Sigmoid colon (tissue), 7 donors: ENCODE data around the gene SNX21. TPM values are rescaled to one million over a fixed set of nuclear protein-coding genes. Genes with fewer than 3 reads are reported as not detected.

ENCODE experiments used
- DNase-seq: peaks from one replicate; pipeline ENCODE4 v3.0.0-alpha.2; 2019
- H3K27ac ChIP-seq, 4 donors: fragments of 200-600 bp; sonication (generic); one replicate each; pipeline ENCODE4 v1.5.1; 2016 to 2019; ENCODE audit warnings: mild to moderate bottlenecking in 1 of 4
- H3K27me3 ChIP-seq, 3 donors: fragments of 200-600 bp; sonication (generic); one replicate each; pipeline ENCODE4 v1.5.1; 2019; ENCODE audit warnings: mild to moderate bottlenecking in 1 of 3
- H3K36me3 ChIP-seq, 4 donors: fragments of 200-600 bp; sonication (generic); one replicate each; pipeline ENCODE4 v1.5.1; 2016 to 2019
- H3K4me1 ChIP-seq, 4 donors: fragments of 200-600 bp; sonication (generic); one replicate each; pipeline ENCODE4 v1.5.1; 2017 to 2019
- H3K4me3 ChIP-seq, 4 donors: fragments of 200-600 bp; sonication (generic); one replicate each; pipeline ENCODE4 v1.5.1; 2017 to 2019; ENCODE audit warnings: mild to moderate bottlenecking in 2 of 4, moderate library complexity in 1 of 4
- H3K9me3 ChIP-seq, 4 donors: fragments of 200-600 bp in 3 of 4; sonication (generic) in 3 of 4; one replicate each; pipeline versions ENCODE4 v1.5.1 to v1.6.1; 2013 to 2019
- CTCF ChIP-seq, 4 experiments: fragments of 450-650 bp in 3 of 4; fragments of 200-600 bp in 1 of 4; IDR thresholded peaks; one replicate each; pipeline ENCODE4 v1.5.1; 2016 to 2019; ENCODE audit warnings: antibody characterized with exemption in 4 of 4, mild to moderate bottlenecking in 3 of 4, moderate library complexity in 2 of 4
- EP300 ChIP-seq, 4 donors: sonication (generic); formaldehyde crosslinking; IDR thresholded peaks; one replicate each; pipeline ENCODE4 v1.6.1; 2017; ENCODE audit warnings: antibody characterized with exemption in 4 of 4
- POLR2A ChIP-seq, 2 donors: fragments of 450-650 bp; IDR thresholded peaks; one replicate each; pipeline ENCODE4 v1.6.1; 2016; ENCODE audit warnings: antibody characterized with exemption in 2 of 2, mild to moderate bottlenecking in 2 of 2, moderate library complexity in 2 of 2
- POLR2AphosphoS5 ChIP-seq, 4 donors: sonication (generic); formaldehyde crosslinking; IDR thresholded peaks; one replicate each; pipeline ENCODE4 v1.6.1; 2017; ENCODE audit warnings: antibody characterized with exemption in 4 of 4
- WGBS, 2 donors: extraction: QIAGEN DNeasy Blood & Tissue Kit; methylation state at CpG; one replicate each; pipeline ENCODE4 v1.1.7; 2013; 5-methylcytosine and 5-hydroxymethylcytosine counted together
- intact Hi-C: fragments of 100-400 bp; cut with DNase I; formaldehyde crosslinking; loops from one replicate; pipeline ENCODE4 v1.15.1; 2023
- polyA plus RNA-seq, 3 donors: library from polyadenylated mRNA; stranded (reverse); fragments of 200-250 nt; gene quantifications; one replicate each; pipeline ENCODE4 v1.2.3, GENCODE V29; 2013
- total RNA-seq, 4 donors: library from RNA; depleted of rRNA; stranded (reverse); fragments of >200 nt; gene quantifications; one replicate each; pipeline ENCODE4 v1.1.0, GENCODE V29; 2016
- donor health status: healthy with polysubstance abuse.
- donor health status: Bipolar disorder and iron deficiency.
- donor health status: healthy.

Gene SNX21
- total and polyA plus RNA-seq, 7 donors, result 10.4 to 82.5 (median 46.7) TPM

- WGBS, 2 donors, result 92 to 93% methylated on average over 10 of the region's 10 CpGs
- Histone ChIP-seq H3K36me3 (peaks cover 22 to 80% (median 32%) of the 10 kb centered on the region in 4 donors), H3K27ac (peak overlapping the region; percentile 61 to 79 (median 76)), H3K27me3 (no peaks in the 10 kb centered on the region), H3K4me1 (peaks cover 0 to 54% (median 43%) of the 10 kb centered on the region in 4 donors), H3K9me3 (no peaks in the 10 kb centered on the region), H3K4me3 (no peak overlapping the region)
- intact Hi-C loops, result no loop called here
- DNase-seq, result no peak
- TF ChIP-seq CTCF (IDR thresholded peaks at IDR 0.05), result no peak
- TF ChIP-seq POLR2A (IDR thresholded peaks at IDR 0.05), result no peak
- TF ChIP-seq EP300 (IDR thresholded peaks at IDR 0.05), result no peak
- no peak for TF ChIP-seq POLR2AphosphoS5 (IDR thresholded peaks at IDR 0.05)
Observed at GRCh38 chr20:45841407-45842129, 8.0 kb downstream of the SNX21 start.

- H3K27ac ChIP-seq, result peak overlapping the region; percentile 61 to 79 (median 76)
- TF ChIP-seq CTCF (IDR thresholded peaks at IDR 0.05) (no peak), POLR2AphosphoS5 (IDR thresholded peaks at IDR 0.05) (peak in 2 of 4 donors; percentile 64 to 69)
- H3K4me3 ChIP-seq, result no peak overlapping the region
- peaks cover 0 to 47% (median 36%) of the 10 kb centered on the region in 4 donors for H3K4me1 ChIP-seq
- no peaks in the 10 kb centered on the region for H3K9me3 ChIP-seq
- H3K36me3 ChIP-seq, result peaks cover 22 to 80% (median 32%) of the 10 kb centered on the region in 4 donors
- 47 to 72% methylated on average over 5 of the region's 5 CpGs for WGBS, 2 donors
- intact Hi-C loops, result no loop called here
- DNase-seq, result peak; percentile 90
- no peaks in the 10 kb centered on the region for H3K27me3 ChIP-seq
Observed at GRCh38 chr20:45842169-45842812, 8.7 kb downstream of the SNX21 start.

- Histone ChIP-seq H3K4me1 (peaks cover 0 to 45% (median 36%) of the 10 kb centered on the region in 4 donors), H3K27me3 (no peaks in the 10 kb centered on the region), H3K9me3 (no peaks in the 10 kb centered on the region), H3K4me3 (no peak overlapping the region), H3K36me3 (peaks cover 25 to 80% (median 38%) of the 10 kb centered on the region in 4 donors), H3K27ac (peak overlapping the region; percentile 61 to 79 (median 76))
- intact Hi-C loops, result no loop called here
- no peak for DNase-seq
- WGBS, 2 donors, result 94% methylated on average over 14 of the region's 14 CpGs
- TF ChIP-seq POLR2AphosphoS5 (IDR thresholded peaks at IDR 0.05) (peak in 2 of 4 donors; percentile 6 to 12), EP300 (IDR thresholded peaks at IDR 0.05) (no peak)
Observed at GRCh38 chr20:45843506-45843905, 9.9 kb downstream of the SNX21 start.

GRCh38 chr20:45845452-45845851, 11.9 kb downstream of the SNX21 start:
- Histone ChIP-seq H3K36me3 (peaks cover 22 to 75% (median 37%) of the 10 kb centered on the region in 4 donors), H3K4me3 (no peak overlapping the region), H3K27me3 (no peaks in the 10 kb centered on the region), H3K4me1 (peaks cover 0 to 45% (median 36%) of the 10 kb centered on the region in 4 donors), H3K27ac (peak overlapping the region in 1 of 4 donors; percentile 25), H3K9me3 (no peaks in the 10 kb centered on the region)
- DNase-seq, result no peak
- intact Hi-C loops, result no loop called here
- TF ChIP-seq CTCF (IDR thresholded peaks at IDR 0.05) (no peak), EP300 (IDR thresholded peaks at IDR 0.05) (no peak), POLR2AphosphoS5 (IDR thresholded peaks at IDR 0.05) (no peak), POLR2A (IDR thresholded peaks at IDR 0.05) (no peak)

GRCh38 chr20:45848421-45848820, 14.8 kb downstream of the SNX21 start:
- H3K9me3 ChIP-seq, result no peaks in the 10 kb centered on the region
- H3K4me3 ChIP-seq, result no peak overlapping the region
- H3K27me3 ChIP-seq, result no peaks in the 10 kb centered on the region
- 97% methylated on average over 8 of the region's 8 CpGs for WGBS, 2 donors
- H3K36me3 ChIP-seq, result peaks cover 14 to 76% (median 24%) of the 10 kb centered on the region in 4 donors
- H3K4me1 ChIP-seq, result peaks cover 0 to 15% (median 8%) of the 10 kb centered on the region in 4 donors
- peak; percentile 35 for DNase-seq
- no peak overlapping the region for H3K27ac ChIP-seq
- intact Hi-C loops, result no loop called here
- no peak for TF ChIP-seq CTCF (IDR thresholded peaks at IDR 0.05)
